DND-41 (cell line): ENCODE data around the gene CEACAM1.

Source experiments
- EZH2 ChIP-seq: IDR thresholded peaks from 3 replicates; pipeline ENCODE4 v1.6.1; 2012; ENCODE audit warnings: borderline replicate concordance, low read depth, mild to moderate bottlenecking, moderate library complexity, low read length, inconsistent platforms; ENCODE audit not compliant: severe bottlenecking
- TF ChIP-seq, protein P1 (sequence below): IDR thresholded peaks from 2 replicates; pipeline ENCODE4 v1.5.1; 2012; ENCODE audit warnings: borderline replicate concordance, low read length, moderate library complexity, mild to moderate bottlenecking; ENCODE audit not compliant: poor library complexity, severe bottlenecking; ENCODE audit errors: extremely low read depth

DNA sequence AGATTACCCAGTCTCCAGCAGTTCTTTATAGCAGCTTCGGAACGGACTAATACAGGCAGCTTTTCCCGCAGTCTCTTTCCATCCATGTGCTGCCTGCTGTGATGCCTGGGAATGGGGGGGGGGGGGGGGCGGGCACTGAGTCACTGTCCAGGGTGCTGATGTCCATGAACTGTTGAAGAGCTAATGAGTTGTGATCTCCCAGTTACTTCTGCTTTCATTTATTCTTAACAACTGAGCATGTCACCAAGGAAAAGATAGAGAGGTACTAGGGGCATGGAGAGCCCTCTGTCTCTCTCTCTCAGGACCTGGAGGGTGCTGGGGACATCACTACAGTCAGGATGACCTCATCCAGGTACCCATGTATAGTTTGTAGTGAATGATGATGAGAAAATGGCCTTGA, 20.3 kb upstream of the CEACAM1 start:
- TF ChIP-seq, protein P1, sequence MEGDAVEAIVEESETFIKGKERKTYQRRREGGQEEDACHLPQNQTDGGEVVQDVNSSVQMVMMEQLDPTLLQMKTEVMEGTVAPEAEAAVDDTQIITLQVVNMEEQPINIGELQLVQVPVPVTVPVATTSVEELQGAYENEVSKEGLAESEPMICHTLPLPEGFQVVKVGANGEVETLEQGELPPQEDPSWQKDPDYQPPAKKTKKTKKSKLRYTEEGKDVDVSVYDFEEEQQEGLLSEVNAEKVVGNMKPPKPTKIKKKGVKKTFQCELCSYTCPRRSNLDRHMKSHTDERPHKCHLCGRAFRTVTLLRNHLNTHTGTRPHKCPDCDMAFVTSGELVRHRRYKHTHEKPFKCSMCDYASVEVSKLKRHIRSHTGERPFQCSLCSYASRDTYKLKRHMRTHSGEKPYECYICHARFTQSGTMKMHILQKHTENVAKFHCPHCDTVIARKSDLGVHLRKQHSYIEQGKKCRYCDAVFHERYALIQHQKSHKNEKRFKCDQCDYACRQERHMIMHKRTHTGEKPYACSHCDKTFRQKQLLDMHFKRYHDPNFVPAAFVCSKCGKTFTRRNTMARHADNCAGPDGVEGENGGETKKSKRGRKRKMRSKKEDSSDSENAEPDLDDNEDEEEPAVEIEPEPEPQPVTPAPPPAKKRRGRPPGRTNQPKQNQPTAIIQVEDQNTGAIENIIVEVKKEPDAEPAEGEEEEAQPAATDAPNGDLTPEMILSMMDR: no peak
- no peak for TF ChIP-seq EZH2
